ENCODE data around the gene ZBTB25. TPM values are rescaled to one million over a fixed set of nuclear protein-coding genes. Genes with fewer than 3 reads are reported as not detected.

Gene ZBTB25
- total RNA-seq, 2 experiments from 2014 or later: 24.6 to 25.4 TPM

DNA sequence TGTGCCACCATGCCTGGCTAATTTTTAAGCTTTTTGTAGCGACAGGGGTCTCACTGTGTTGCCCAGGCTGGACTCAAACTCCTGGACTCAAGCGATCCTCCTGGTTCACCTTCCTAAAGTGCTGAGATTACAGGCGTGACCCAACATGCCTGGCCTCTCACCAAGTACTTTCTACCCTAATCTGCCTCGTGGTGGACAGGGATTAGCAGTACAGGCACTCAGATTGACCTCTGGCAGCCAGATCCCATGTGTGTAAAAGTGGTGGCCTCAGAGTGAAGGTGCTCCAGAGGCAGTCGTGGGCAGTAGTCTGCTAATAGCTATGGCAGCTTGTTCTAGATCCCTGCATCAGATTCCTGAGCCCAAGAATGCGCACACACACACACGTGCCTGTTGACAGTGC lies 84.6 kb downstream of the ZBTB25 start:
- ChIA-PET POLR2A (no interaction called here), CTCF (interaction anchor here (1.6 kb wide), 1 partner anchor 12 kb away, joined by 5 read pairs; no protein-coding TSS in a partner anchor)

DNA sequence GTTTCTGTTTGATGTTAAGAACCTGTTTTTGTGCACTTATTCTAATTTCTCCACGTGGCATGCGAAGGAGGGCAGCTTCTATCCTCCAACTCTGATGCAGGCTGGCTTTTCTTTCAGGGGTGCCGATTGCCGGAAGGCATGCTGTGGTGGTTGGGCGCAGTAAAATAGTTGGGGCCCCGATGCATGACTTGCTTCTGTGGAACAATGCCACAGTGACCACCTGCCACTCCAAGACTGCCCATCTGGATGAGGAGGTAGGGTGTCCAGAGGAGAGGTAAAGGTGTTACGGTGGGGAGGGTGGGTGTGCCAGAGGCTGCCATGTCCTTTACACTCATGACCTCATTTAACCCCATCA lies 85.9 kb downstream of the ZBTB25 start:
- CTCF ChIA-PET: interaction anchor here (1.5 to 1.9 kb wide), 2 partner anchors 12 to 29 kb away, joined by 3 to 6 read pairs; partner anchors contain the start of gene MTHFD1
- POLR2A ChIA-PET: no interaction called here

GRCh38 chr14:64417055-64417770 lies 86.4 kb downstream of the ZBTB25 start:
- ChIA-PET CTCF (interaction anchor here (1.5 to 1.9 kb wide), 2 partner anchors 13 to 29 kb away, joined by 3 to 6 read pairs; partner anchors contain the start of gene MTHFD1), POLR2A (no interaction called here)

- CTCF ChIA-PET: interaction anchor here (1.9 kb wide), 1 partner anchor 13 kb away, joined by 6 read pairs; no protein-coding TSS in a partner anchor
- POLR2A ChIA-PET: no interaction called here
Measured at GRCh38 chr14:64416348-64416932, 87.2 kb downstream of the ZBTB25 start.

DNA sequence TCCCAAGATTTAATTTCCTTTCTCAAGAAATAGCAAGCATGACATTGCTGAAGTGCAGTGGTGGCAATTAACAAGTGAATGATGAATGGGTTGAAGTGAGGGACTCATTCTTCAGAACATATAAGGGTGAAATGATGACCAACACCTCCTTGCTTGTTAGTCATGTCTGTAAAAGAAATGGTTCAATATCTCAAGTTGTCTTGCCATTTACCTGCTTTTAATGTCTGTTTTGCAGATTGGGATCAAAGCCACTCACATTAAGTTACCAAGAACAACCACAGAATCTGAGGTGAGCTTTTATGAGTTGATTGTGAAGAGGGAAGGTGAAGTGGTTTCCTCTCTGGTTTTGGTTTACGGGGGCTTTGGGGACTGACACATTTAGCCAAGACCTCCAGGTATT lies 91.4 kb downstream of the ZBTB25 start:
- ChIA-PET CTCF (interaction anchor here (0.7 kb wide), 1 partner anchor 21 kb away, joined by 3 read pairs; no protein-coding TSS in a partner anchor), POLR2A (no interaction called here)

GRCh38 chr14:64411001-64411400 lies 92.6 kb downstream of the ZBTB25 start:
- POLR2A ChIA-PET: no interaction called here

GRCh38 chr14:64410084-64410774 lies 93.4 kb downstream of the ZBTB25 start:
- ChIA-PET POLR2A (no interaction called here), CTCF (interaction anchor here (0.8 to 0.9 kb wide), 2 partner anchors 21 to 23 kb away, joined by 3 to 4 read pairs; no protein-coding TSS in a partner anchor)

More at GRCh38 chr14:64411001-64411400, 92.6 kb downstream of the ZBTB25 start:
- CTCF ChIA-PET: interaction anchor here (0.9 kb wide), 1 partner anchor 21 kb away, joined by 3 read pairs; no protein-coding TSS in a partner anchor

- ChIA-PET CTCF (interaction anchor here (0.8 kb wide), 1 partner anchor 24 kb away, joined by 4 read pairs; no protein-coding TSS in a partner anchor), POLR2A (no interaction called here)
Measured at GRCh38 chr14:64409126-64409920, 94.3 kb downstream of the ZBTB25 start.

DNA sequence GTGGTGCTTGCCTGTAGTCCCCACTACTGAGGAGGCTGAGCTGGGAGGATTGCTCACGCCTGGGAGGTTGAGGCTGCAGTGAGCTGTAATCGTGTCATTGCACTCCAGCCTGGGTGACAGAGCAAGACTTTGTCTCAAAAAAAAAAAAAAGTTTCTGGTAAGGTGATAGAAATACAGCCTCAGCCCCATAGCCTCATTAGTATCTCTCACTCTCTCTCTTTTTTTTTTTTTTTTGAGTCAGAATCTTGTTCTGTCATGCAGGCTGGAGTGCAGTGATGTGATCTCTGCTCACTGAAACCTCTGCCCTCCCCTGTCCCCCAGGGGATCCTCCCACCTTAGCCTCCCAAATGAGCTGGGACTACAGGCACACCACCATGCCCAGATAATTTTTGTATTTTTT lies 96.3 kb downstream of the ZBTB25 start:
- POLR2A ChIA-PET: interaction anchor here (0.7 kb wide), 1 partner anchor 16 kb away, joined by 8 read pairs; no protein-coding TSS in a partner anchor
- CTCF ChIA-PET: interaction anchor here (0.6 to 0.9 kb wide), 2 partner anchors 11 to 122 kb away, joined by 3 to 8 read pairs; no protein-coding TSS in a partner anchor

DNA sequence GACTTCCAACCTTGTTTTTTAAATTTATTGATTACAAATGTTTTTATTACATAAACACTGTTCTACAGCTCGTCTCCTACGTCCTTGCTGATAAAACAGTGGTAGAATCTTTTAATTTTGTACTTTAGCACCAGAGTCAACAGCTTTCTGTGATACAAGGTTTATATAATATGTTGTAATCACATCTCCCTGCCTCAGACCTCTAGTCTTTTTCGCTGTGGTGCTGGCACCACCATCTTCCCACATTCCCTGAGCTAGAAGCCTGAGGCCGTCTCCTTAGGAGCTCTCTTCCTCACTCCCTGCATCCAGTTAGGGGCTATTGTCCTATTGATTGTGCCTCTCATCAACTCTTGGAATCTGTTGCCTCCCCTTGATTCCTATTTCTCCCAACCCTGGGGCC lies 98.3 kb downstream of the ZBTB25 start:
- POLR2A ChIA-PET: no interaction called here
- CTCF ChIA-PET: no interaction called here

GRCh38 chr14:64401949-64402348 lies 101.7 kb downstream of the ZBTB25 start:
- POLR2A ChIA-PET: no interaction called here
- CTCF ChIA-PET: interaction anchor here (0.7 to 1.1 kb wide), 2 partner anchors 12 to 28 kb away, joined by 3 to 4 read pairs; no protein-coding TSS in a partner anchor

DNA sequence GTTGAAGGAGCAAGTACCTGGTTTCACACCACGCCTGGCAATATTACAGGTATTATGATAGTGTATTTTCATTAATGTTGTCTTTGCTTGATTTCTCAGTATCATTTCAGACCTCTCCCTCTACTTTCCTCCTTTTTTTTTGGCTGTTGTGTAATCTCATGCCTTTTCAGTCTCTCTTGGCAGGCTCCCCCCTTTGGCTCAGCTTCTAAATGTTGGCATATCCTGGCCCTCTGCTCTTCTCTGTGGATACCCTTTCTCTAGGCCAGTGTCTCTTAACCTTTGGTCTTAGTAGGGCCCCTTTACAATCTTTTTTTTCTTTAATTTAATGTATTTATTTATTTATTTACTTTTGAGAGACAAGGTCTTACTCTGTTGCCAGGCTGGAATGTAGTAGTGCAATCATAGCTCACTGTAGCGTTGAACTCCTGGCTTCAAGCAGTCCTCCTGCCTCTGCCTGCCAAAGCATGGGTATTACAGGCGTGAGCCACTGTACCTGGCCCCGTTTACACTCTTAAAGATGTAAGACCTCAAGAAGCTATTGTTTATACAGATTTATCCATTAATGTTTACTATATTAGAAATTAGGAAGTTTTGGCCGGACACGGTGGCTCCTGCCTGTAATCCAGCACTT lies 102.7 kb downstream of the ZBTB25 start:
- CTCF ChIA-PET: interaction anchor here (1.1 kb wide), 1 partner anchor 13 kb away, joined by 3 read pairs; no protein-coding TSS in a partner anchor
- POLR2A ChIA-PET: no interaction called here

Other genes with a start within 250 kb of the ZBTB25 start
- 1 to 10 TPM; 2.0 to 2.1 TPM for gene ESR2, start 209.5 kb downstream of the ZBTB25 start, total RNA-seq
- 100 to 1,000 TPM; 268 to 272 TPM for gene MTHFD1, start 115.5 kb downstream of the ZBTB25 start, total RNA-seq
- gene AKAP5, start 38.3 kb downstream of the ZBTB25 start, total RNA-seq: 1 to 10 TPM; 4.5 TPM
- 10 to 100 TPM; 39.8 to 41.8 TPM for gene ZBTB1, start 932 bp upstream of the ZBTB25 start, total RNA-seq
- 1 to 10 TPM; 2.7 TPM for gene HSPA2, start 36.9 kb upstream of the ZBTB25 start, total RNA-seq
- gene PPP1R36, start 46.1 kb upstream of the ZBTB25 start, total RNA-seq: under 1 TPM in 1 of 2 experiments, not detected in 1; 0.32 TPM
- gene PLEKHG3, start 200.6 kb upstream of the ZBTB25 start, total RNA-seq: 1 to 10 TPM; 3.9 to 4.5 TPM

Measured in activated CD8-positive, alpha-beta memory T cell treated with anti-CD3 and anti-CD28 coated beads for 36 hours (primary cell).